HEK293T (cell line): ENCODE data around the gene CCL4L2.

ENCODE experiments used
- ARNT ChIP-seq: fragments of 450-650 bp; IDR thresholded peaks from 2 replicates; pipeline ENCODE4 v1.6.1; 2017; ENCODE audit warnings: mild to moderate bottlenecking
- BHLHE40 ChIP-seq: fragments of 450-650 bp; IDR thresholded peaks from 2 replicates; pipeline ENCODE4 v1.6.1; 2016; ENCODE audit warnings: mild to moderate bottlenecking, moderate library complexity, borderline replicate concordance
- FOXA1 ChIP-seq: fragments of 450-650 bp; IDR thresholded peaks from 2 replicates; pipeline ENCODE4 v1.6.1; 2016; ENCODE audit warnings: mild to moderate bottlenecking
- FOXM1 ChIP-seq: fragments of 450-650 bp; IDR thresholded peaks from 2 replicates; pipeline ENCODE4 v1.6.1; 2017; ENCODE audit warnings: mild to moderate bottlenecking, borderline replicate concordance
- L3MBTL2 ChIP-seq: fragments of 450-650 bp; conservative IDR thresholded peaks from 2 replicates; pipeline ENCODE4 v1.6.1; 2016; ENCODE audit warnings: mild to moderate bottlenecking
- SUZ12 ChIP-seq: fragments of 450-650 bp; IDR thresholded peaks from 2 replicates; pipeline ENCODE4 v1.6.1; 2016; ENCODE audit warnings: mild to moderate bottlenecking
- TARDBP ChIP-seq: fragments of 450-650 bp; IDR thresholded peaks from 2 replicates; pipeline ENCODE4 v1.6.1; 2016

DNA sequence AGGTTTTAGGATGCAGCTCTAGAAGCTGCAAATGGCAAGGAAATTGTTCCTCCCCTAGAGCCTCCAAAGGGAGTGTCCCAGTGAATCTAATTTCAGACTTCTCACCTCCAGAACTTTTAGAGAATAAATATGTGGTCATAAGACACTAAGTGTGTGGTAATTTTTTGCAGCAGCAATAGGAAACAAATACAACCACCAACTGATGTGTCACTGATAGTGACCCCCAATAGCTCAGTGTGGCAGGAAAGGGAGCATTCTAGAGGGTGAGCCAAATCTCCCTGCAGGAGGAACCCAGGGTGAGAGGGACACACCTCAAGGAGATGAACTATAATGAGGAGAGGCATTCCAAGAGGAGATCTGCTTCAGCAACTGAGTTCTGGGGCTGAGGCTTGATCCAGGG lies 4.1 kb downstream of the CCL4L2 start:
- TF ChIP-seq SUZ12 = no peak
- no peak for TF ChIP-seq L3MBTL2
- no peak for TF ChIP-seq FOXM1
- TF ChIP-seq BHLHE40 = no peak
- no peak for TF ChIP-seq ARNT
- no peak for TF ChIP-seq FOXA1
- TF ChIP-seq TARDBP = no peak
